SIG-M5 treated with dmso at 0.1 percent for 504 hours (cell line): ENCODE measurements around the gene PDE11A.

Source experiments
- DNase-seq: peaks from one replicate; lab custom pipeline; 2025; ENCODE audit not compliant: unreplicated experiment; lab: John Stamatoyannopoulos, UW

PDE11A gene

DNA sequence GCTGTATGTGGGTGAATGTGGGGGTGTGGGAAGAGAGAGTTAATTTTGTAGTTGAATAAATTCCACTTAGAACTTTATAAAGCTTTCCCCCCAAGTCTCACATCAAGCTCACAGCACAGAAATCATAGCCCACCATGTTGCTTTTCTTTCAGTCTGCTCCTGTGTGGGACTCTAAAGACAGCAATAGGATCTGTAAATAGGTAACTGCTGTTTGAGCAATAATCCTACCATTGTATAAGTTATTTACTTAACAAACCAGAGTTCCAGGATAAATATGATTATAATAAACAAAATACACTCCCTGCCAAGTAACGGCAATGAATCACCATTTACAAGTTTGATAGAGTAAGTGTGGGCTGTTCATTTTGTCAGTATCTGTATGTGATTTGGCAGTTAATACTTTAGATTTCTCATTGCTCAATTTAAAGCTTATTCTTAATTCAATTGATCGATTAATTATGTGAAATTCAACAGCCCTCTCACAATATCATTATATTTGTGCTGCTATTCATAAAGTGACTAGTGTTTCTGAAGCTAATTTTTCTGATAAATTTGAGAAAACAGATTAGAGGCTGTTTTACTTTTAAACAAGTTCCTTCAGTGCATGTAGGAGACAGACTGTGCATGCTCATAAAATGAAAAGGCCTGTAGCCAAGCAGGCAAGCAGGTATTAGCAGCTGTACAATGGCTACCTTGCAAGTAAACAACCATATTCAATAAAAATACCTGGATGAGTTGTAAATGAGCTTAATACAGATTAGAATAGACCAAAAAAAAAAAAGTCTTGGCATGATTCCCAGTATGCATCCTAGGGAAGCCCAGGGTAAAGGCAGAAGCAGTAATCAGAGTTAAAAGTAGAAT is 142.7 kb downstream of the PDE11A start:
- no peak for DNase-seq

DNA sequence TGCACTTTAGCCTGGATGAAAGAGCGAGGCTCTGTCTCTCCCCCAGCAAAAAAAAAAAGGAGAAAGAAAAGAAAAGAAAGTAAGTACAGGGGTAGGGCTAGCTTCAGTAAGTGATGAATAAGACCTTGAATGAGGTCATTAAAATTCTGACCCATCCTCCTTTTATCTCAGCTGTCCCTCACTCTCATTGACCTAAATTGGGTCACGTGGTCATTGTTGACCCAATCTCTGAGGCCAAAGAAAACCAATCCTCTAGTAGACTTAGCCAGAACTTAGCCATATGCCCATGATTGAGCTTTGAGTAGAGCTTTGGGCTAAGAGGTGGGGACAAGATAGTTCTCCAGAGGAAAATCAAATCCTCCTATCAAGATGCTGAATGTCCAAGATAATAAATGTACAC is 149.3 kb downstream of the PDE11A start:
- no peak for DNase-seq

DNA sequence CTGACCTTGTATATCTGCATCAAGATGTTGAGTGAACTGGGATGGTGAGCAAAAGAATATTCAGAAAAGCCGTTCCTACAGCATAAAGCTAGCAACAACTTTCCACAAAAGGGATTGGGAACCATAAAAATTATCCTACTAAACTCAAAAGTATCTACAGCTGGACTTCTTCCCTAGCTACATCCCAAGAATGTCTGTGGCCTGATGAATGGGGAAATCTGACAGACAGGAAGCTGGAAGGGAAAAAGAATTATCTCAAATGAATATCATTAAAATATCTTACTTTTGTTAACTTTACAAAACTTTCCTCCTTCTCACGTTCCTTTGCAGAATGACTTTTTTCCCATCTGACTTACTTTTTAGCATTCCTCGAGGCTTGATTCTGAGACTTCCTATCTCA is 150.9 kb downstream of the PDE11A start:
- no peak for DNase-seq

DNA sequence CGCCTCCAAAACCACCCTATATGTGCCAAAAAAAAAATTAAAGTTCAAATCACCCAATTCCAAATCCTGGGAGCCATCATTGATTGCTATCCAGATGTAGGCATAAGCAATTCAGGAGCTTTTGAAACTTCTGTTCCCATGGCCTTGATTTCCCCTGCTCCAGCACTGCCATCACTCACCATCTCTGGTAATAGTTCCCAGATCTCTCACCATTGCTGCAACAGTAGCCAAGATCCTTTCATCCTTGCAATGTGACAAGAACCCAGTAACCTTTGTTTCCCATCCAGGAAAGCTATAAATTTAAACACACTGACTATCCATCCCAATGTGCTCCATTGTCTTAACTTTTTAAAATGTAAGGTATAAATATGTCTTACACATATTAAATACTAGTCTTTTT is 155.4 kb downstream of the PDE11A start:
- DNase-seq: no peak

DNA sequence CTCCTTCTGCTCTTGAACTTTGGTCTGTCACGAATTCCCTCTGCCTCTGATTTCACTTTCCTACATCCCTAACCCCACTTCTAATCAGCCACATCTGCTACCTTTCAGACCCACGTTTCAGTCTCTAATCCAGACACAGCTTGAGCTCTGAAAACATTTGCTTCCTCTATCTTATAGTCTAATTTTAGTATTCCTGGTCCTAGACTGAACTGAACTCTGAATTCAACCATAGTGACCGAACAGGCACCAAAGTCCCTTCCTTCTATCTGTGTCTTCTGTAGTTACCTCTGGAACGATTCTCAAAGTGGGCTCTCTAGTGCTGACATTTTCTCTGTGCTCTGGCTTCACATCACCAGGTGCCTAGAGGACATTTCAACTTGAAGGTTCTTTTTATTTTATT is 156.2 kb downstream of the PDE11A start:
- no peak for DNase-seq

DNA sequence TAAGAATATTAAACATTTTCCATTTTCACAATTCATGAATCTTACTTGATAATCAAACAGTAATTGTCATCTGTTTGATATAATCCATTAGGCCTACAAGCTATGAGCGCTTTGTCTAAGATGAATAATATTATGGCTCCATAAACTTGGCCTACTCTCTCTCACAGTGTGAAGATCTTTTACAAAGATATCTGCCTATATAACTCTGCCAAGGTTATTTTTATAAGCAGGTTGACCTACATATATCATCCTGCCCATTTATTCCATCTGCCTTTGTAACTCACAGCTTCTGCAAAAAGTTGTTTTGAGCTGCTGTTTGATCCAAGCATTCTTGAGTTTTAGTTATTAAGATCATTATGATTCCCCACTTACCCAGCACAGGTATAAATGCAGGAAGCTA is 158.3 kb downstream of the PDE11A start:
- no peak for DNase-seq

DNA sequence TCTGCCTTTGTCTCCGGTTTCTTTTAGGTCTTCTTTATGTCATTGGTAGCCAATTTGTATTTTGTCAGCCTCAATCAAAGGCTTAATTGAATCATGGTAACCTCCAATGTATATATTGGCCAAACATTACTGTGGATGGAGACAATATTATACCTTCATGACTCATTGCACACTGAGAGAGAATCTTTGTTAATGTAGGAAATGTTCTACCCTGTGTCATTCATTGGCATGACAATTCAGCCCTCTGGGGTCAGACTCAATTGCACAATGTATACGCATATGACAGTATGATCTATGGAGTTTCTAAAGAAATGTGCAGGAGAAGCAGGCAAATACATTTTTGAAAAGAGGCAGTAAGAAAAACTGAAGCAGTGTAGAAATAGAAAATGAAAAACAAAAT is 162.6 kb downstream of the PDE11A start:
- DNase-seq: no peak

DNA sequence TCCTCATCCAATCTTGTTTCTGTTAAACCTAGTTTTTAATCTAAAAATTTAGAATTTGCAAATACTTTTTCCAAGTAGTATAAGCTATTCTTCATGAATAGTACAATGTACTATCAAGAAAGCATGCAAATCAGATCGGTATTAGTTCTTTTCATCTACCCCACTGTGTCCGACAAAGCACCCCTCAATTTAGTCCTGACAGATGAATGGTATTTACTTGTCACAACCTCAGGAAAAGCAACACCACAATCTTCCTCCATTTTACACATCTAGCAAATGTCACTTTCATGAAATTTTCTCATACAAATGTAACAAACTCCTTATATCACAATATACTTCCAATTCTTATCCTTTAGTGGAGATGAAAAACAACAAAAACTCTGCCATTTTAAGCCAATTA is 163.8 kb downstream of the PDE11A start:
- no peak for DNase-seq

DNA sequence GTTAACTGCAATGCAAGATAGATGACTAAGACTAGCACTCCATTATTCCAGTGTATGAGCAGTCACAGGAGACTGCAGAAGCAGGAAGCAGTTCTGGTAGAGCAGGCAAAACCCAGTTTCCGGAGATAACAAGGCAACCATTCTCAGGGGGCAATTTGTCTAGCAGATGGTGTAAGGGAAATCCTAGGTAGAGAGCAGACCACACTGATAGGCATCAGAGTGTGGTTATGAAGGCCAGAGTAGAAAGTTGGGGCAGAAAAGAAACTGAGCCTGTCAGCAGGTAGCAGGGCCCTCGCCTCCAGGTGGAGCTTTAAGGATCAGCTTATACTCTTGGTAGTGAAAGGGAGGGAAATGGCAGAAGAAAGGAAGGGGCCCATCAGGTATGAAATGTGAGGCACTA is 164.4 kb downstream of the PDE11A start:
- DNase-seq: no peak

DNA sequence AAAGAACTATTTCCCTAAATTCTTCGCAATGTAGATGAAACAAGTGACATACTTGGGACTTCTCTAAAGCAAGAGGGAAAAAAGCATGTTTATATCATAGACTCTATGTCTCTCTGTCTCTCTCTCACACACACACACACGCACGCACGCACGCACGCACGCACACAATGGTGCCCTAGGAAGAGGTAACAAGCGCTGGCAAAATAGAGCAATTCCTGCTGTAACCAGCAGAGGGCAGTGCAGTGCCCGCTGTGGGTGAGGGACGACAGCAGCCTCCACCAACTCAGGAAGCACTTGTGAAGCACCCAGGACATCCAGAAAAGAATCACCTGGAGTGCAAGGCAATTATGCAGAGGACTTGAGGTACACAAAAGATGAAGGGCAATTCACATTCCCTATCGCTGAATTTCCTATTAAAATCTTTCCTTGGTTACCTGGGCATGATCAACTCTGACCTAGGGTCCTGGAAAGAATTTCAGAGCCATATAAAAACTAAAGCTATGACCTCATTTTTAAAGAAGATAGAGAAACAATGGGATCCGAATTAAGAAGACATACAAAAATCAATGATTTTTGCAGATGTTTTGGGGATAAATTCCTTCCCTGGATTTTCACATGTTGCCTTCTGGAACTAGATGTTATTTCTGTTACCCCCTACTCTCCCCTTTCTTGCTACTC is 166.4 kb downstream of the PDE11A start:
- peak; percentile 2 for DNase-seq

DNA sequence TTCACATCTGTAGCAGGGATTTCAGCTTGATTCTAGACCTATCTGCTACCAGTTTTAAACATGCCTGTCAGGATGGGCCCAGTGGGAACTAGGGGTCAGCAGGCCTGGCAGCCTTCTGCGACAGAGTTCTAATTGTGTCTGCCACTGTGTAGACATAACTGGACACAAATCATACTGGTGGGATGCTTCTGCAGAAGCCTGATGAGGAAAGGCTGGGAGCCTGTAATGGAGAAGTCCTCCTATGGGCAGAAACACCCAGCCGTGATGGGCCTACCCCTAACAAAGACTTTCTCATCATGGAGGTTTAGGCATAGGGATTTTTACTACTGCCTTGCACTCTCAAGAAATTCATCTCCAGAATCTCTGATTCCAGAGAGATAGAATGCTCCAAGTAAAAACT is 166.9 kb downstream of the PDE11A start:
- no peak for DNase-seq

DNA sequence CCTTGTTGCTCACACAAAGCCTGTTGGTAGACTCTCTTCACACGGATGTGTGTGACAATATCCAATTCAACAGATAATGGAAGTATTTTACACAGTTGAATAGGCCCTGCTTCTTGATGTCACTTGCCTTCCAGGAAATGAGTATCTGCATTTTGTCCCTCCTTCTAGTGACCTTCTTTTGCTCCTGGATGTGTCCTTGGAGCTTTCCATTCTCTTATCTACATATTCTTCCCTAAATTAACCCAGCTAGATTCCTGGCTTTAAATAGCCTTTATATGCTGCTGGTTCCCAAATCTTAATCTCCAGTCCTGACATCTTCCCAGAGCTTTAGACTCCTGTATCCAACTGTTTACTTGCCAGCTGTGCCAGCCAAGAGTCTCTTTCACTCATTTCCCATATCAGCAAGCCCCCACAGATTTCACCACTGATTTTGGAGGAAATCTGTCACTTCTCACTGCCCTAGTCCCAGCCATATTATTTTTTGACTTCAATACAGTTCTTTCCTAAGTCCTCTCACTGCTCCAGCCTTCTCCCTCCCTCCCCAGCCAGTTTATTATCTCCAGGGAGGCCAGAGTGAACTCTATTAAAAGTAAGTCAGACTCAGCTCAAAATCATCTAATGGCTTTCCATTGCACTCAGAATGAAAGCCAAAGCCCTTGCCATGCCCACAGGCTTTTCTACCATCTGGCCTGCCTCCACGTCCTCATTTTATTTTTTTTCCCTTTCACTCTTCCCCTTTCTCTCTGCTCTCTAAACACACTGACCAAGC is 170.0 kb downstream of the PDE11A start:
- DNase-seq: no peak

DNA sequence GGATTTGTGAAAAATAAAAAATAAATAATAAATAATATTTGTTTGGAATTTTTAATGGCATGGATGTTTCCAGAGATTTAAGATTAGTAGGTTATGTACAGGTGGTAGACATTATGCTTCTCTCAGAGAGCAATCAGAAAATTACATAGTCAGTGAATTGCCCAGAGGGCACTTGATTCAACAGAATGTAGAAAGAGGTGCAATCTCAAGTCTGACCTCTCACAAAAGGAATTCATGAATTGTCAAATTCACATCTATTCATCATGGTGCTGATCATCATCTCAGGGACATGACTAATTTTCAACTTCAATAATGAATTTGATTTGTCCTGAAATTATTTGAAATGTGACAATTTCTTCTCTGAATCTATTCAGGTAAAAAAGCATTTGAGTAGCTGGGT is 172.5 kb downstream of the PDE11A start:
- no peak for DNase-seq

DNA sequence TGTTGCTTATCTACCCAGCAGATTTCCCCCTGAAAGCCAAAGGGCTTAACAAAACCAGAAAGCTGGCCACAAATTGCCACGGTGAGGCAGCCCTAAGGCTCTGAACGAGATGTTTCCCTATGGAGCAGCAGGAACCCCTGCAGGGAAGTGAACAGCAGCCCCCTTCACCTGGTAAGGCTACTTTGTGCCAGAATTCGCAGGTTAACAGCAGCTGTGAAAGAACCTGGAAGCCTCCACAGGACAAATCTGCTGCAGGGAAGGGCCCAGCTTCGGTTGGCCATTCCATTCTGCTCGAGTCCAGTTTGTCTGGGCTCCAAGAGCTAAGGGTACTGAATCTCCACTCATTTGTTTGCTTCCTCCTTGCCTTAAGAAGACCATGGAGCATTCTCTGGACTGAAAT is 175.3 kb downstream of the PDE11A start:
- DNase-seq: no peak

DNA sequence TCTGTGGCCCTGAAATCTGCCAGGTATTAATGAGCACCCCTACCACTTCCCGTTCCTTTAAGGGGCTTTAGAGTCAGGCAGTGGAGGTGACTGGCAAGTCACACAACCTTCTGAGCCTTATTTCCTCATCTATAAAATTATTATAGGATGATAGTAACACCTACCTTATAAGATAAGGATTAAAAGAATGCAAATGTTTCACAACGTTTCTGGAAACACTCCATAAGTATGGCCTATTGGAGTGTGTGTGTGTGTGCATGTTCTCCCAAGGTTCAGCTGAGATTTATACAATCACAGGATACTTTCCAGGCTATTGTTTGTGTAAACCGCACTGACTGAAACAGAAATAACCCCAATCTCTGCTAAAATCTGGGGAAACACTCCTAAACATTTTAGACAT is 176.0 kb downstream of the PDE11A start:
- DNase-seq: no peak

DNA sequence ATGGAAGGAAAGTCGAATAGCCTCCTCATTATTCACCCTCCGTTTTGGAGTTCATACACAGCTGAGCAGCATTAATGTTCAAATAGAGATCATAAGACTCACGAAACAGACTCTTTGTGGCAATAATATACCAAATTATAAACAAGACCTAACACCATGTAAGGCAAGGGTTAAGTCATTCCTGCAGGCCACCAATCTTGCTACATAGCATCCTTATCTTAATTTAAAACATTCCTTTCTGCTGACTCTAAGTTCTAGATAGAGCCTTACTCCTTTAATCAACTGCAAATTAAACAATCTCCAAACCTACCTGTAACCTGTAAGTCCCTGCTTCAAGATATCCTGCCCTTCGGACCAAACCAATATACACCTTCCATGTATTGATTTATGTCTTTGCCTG is 178.0 kb downstream of the PDE11A start:
- DNase-seq: no peak

DNA sequence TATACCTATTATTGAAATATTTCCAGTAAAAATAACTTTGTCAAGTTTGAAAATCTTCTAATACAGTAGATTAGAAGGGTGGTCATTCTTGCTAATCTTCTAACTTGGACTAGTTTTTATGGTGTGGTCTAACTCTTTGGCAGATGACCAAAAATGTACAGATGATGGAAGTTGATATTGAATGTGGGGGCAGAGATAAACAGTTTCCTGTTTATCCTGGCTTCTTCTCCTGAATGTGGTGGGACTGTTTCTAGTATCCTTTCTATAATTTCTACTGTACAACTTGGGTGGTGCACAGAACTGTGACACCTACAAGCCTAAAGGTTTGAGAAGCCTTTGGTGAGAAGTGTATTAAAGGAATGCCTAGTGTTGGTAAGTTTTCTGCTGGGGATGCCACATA is 178.7 kb downstream of the PDE11A start:
- no peak for DNase-seq

DNA sequence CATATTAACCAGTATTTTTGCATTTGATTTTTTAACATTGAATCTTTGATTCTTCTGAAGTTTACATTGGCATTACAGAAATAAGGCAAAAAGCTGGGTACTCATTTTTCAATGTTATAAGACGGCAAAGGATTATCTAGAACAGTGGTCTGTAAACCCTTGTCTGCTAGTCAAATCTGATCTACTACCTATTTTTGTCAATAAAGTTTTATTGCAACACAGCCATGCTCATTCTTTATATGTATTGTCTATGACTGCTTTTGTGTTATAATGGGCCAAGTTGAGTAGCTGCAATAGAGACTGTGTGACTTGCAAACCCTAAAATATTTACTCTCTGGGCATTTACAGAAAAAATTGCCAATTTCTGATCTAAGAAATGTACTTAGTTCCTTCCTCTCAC is 181.0 kb downstream of the PDE11A start:
- DNase-seq: no peak

DNA sequence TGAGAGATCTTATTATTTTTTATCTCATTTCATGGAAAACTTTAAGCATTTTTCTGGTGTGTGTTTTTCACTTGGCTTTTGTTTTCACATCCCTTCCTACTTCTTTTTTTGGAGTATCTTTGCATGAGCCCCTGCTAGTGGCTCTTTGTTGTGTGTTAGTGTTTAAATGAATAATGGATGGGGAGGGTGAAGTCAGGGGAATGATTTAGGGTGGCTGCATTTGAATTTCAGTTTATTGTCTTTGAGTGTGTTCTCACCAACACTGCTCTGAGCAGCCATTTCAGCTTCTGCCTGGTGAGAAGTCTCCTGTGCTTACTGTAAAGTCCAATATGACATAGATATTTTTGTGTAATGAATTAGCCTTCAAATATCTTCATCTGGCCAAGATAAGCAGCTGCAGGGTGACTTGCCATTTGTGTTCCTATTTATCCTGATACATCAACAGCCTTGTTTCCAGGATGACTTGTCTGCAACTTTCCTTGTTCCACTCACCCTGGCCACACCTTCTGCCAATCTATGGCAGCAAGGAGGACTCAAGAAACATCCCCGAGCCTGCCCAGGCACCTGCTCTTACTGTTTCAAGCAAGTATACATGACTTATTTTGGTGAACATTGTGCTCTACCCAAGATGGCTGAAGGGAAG is 182.6 kb downstream of the PDE11A start:
- no peak for DNase-seq

DNA sequence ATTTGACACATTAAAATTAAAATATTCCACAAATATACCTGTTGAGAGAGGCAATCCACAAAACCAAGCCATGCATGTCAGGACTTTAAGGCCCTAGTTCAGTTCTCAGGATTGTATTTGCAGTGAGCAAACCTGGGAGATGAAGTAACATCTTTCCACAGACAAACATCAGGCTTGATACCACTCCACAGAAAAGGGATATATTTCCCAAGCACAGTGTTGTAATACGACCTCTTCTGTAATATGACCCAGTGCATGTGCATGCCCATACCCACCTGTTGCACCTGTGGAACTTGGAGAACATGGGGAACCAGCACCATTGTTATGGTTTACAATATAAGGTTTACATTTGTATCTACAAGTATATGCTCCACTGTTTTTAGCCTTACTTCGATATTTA is 184.0 kb downstream of the PDE11A start:
- no peak for DNase-seq

DNA sequence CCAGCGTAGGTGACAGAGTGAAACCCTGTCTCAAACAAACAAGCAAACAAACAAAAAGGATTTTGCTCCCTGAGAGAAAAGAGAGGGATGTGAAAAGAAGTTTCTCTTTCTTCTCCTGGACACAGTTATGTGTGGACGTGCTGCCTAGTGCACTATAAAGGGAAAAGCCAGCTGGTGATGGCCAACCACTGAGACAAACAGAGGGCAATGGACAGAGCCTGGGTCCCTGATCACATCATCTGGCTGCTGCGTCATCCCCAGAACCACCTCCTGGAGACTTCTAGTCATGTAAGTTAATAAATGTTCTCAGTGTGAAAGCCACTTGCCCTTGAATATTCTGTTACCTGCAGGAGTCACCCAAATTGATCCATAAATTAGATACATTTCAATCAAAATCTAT is 184.9 kb downstream of the PDE11A start:
- DNase-seq: no peak
